Ectodermal cell (in vitro differentiated cells): ENCODE results near the gene PDK3.

Source experiments
- H3K27ac ChIP-seq: 2 replicates; pipeline ENCODE4 v1.7.0; 2013; ENCODE audit warnings: mild to moderate bottlenecking, low read depth, low read length; ENCODE audit not compliant: insufficient read depth, poor library complexity, severe bottlenecking
- H3K27me3 ChIP-seq: 2 replicates; pipeline ENCODE4 v1.7.0; 2013; ENCODE audit warnings: mild to moderate bottlenecking, low read length; ENCODE audit not compliant: insufficient read depth, control insufficient read depth, poor library complexity, severe bottlenecking
- H3K36me3 ChIP-seq: one replicate; pipeline ENCODE4 v1.7.0; 2013; ENCODE audit warnings: low read length; ENCODE audit not compliant: control insufficient read depth, insufficient read depth
- H3K4me1 ChIP-seq: one replicate; pipeline ENCODE4 v1.7.0; 2013; ENCODE audit warnings: low read length; ENCODE audit not compliant: control insufficient read depth, insufficient read depth
- H3K4me3 ChIP-seq: 2 replicates; pipeline ENCODE4 v1.7.0; 2013; ENCODE audit warnings: low read depth, low read length, control low read depth; ENCODE audit not compliant: insufficient read depth
- H3K9me3 ChIP-seq: 2 replicates; pipeline ENCODE4 v1.7.0; 2013; ENCODE audit warnings: mild to moderate bottlenecking, low read length, moderate library complexity; ENCODE audit not compliant: control insufficient read depth
- WGBS, 2 experiments: methylation state at CpG; one replicate each; pipeline ENCODE4 v1.1.7; 2013; ENCODE audit warnings: missing lambda C conversion rate in 2 of 2; 5-methylcytosine and 5-hydroxymethylcytosine counted together

The PDK3 gene

DNA sequence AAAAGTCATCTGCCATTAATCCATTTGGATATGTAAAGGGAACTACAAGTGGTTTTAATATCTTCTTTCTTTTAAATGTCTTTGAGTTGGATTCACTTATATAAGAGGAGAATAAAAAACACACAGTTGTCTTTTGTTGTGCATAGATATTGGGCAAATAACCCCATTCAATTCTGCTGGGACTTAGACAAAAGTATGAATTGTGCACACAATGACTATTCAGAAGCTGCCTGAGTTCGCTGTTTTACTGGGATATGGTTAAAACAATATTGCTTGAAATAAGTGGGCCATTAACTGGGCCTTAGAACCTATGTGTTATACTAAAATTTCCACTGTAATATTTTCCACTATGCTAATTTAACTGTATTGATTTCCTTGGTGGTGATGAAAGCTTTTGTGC lies 110.4 kb downstream of the PDK3 start:
- Histone ChIP-seq H3K4me3 (no peak overlapping the region), H3K4me1 (no peaks in the 10 kb centered on the region), H3K27me3 (no peaks in the 10 kb centered on the region), H3K36me3 (no peaks in the 10 kb centered on the region), H3K27ac (no peak overlapping the region), H3K9me3 (no peaks in the 10 kb centered on the region)
- WGBS, 2 experiments: 90% methylated on average over 1 of the region's 1 CpG; no CpG with 5 or more reads in 1 of the 2 experiments

DNA sequence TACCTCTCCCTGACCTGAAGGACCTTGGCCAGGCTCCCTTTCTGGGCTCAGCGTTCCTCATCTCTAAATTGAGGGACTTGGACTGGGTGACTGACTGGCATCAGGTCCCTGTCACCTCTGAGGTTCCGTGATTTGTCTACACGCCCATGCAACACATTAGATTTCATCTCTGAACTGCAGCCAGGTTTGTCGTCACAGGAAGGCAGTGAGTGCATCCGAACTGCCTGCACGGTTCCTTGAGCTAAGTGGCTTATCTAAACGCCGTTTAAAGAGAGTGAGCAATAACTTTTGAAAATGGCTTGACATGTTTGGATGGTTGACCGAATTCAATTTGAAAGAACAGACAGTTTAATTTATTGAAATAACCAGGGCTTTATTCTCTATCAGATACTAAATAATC lies 112.0 kb downstream of the PDK3 start:
- Histone ChIP-seq H3K36me3 (no peaks in the 10 kb centered on the region), H3K9me3 (no peaks in the 10 kb centered on the region), H3K4me3 (no peak overlapping the region), H3K4me1 (no peaks in the 10 kb centered on the region), H3K27me3 (no peaks in the 10 kb centered on the region), H3K27ac (no peak overlapping the region)
- 94 to 99% methylated on average over 9 of the region's 9 CpGs for WGBS, 2 experiments
